Endothelial cell of umbilical vein (primary cell): ENCODE data around the gene HPSE2. TPM values are rescaled to one million over a fixed set of nuclear protein-coding genes. Genes with fewer than 3 reads are reported as not detected.

ENCODE experiments used
- BruUV-seq: library from RNA; stranded (reverse); fragments of 400-500 nt; replicated peaks from 2 replicates; lab custom pipeline; 2021; lab: Mats Ljungman, UMichigan
- CTCF ChIA-PET: fragments of 300-600, 350-600 bp; sonication (Branson Sonifier 250); formaldehyde crosslinking; loops from one replicate; lab custom pipeline; 2021; ENCODE audit warnings: antibody characterized with exemption, inconsistent platforms; lab: Charles Lee
- POLR2A ChIA-PET: fragments of 300-600, 350-600 bp; sonication (Branson Sonifier 250); formaldehyde crosslinking; loops from one replicate; lab custom pipeline; 2021; ENCODE audit warnings: antibody characterized with exemption, inconsistent platforms; lab: Charles Lee
- DNase-seq: peaks from one replicate; pipeline ENCODE4 v3.0.0-alpha.2; 2011; ENCODE audit warnings: low read depth, low spot score
- FAIRE-seq: peaks from 2 replicates; lab custom pipeline; 2011; peaks lifted over from hg19 to GRCh38; lab: Jason Lieb, UNC
- H2AFZ ChIP-seq: 2 replicates; pipeline ENCODE4 v1.6.0; 2012; ENCODE audit warnings: low read depth, low read length, control low read depth, inconsistent platforms
- H3K27ac ChIP-seq: 2 replicates; pipeline ENCODE4 v1.5.1; 2011; ENCODE audit warnings: low read depth, mild to moderate bottlenecking, control low read depth, low read length, moderate library complexity; ENCODE audit not compliant: insufficient read depth
- H3K27me3 ChIP-seq, 2 experiments: 2 replicates each; pipeline versions ENCODE4 v1.6.0 to v1.6.1; 2011; ENCODE audit warnings: low read length in 2 of 2, mixed read lengths in 1 of 2; ENCODE audit not compliant: control insufficient read depth in 2 of 2, insufficient read depth in 2 of 2
- H3K36me3 ChIP-seq, 2 experiments: 2 replicates in 1 of 2; 3 replicates in 1 of 2; pipeline ENCODE4 v1.5.1; 2011; ENCODE audit warnings: low read length in 2 of 2, mild to moderate bottlenecking in 1 of 2, moderate library complexity in 1 of 2; ENCODE audit not compliant: control insufficient read depth in 2 of 2, insufficient read depth in 2 of 2; ENCODE audit errors: extremely low read depth in 1 of 2
- H3K4me1 ChIP-seq: 3 replicates; pipeline ENCODE4 v1.5.1; 2011; ENCODE audit warnings: mild to moderate bottlenecking, low read length; ENCODE audit not compliant: control insufficient read depth, insufficient read depth; ENCODE audit errors: extremely low read depth
- H3K4me2 ChIP-seq: 2 replicates; pipeline ENCODE4 v1.6.1; 2011; ENCODE audit warnings: low read length, control low read depth, mixed read lengths; ENCODE audit not compliant: insufficient read depth
- H3K4me3 ChIP-seq, 3 experiments: fragments of 200-600 bp in 1 of 3; sonication (generic), shearing (Covaris generic) in 1 of 3; replicated peaks in 1 of 3; 2 replicates each; pipeline ENCODE4 v1.5.1; 2011 to 2016; ENCODE audit warnings: control low read depth in 3 of 3, low read length in 3 of 3, mild to moderate bottlenecking in 2 of 3, inconsistent platforms in 1 of 3, low read depth in 1 of 3, moderate library complexity in 1 of 3; ENCODE audit not compliant: insufficient read depth in 1 of 3
- H3K79me2 ChIP-seq: 2 replicates; pipeline ENCODE4 v1.6.0; 2012; ENCODE audit warnings: low read length, inconsistent platforms; ENCODE audit not compliant: control insufficient read depth, insufficient read depth
- H3K9ac ChIP-seq: replicated peaks from 2 replicates; pipeline ENCODE3; 2011; ENCODE audit warnings: low read length, control low read depth; ENCODE audit not compliant: insufficient read depth; ENCODE audit errors: extremely low read depth
- H3K9me1 ChIP-seq: replicated peaks from 3 replicates; pipeline ENCODE4 v1.6.0; 2011; ENCODE audit warnings: mild to moderate bottlenecking, low read length; ENCODE audit not compliant: control insufficient read depth, insufficient read depth; ENCODE audit errors: extremely low read depth
- H3K9me3 ChIP-seq: replicated peaks from 2 replicates; pipeline ENCODE4 v1.5.1; 2012; ENCODE audit warnings: low read length, inconsistent platforms; ENCODE audit not compliant: control insufficient read depth, insufficient read depth
- H4K20me1 ChIP-seq: replicated peaks from 2 replicates; pipeline ENCODE3; 2011; ENCODE audit warnings: mild to moderate bottlenecking, low read length; ENCODE audit not compliant: control insufficient read depth, insufficient read depth; ENCODE audit errors: extremely low read depth
- CTCF ChIP-seq, 2 donors: IDR thresholded peaks; 1 replicate in 1 of 2; 2 replicates in 1 of 2; pipeline ENCODE4 v1.5.1; 2011; ENCODE audit warnings: low read length in 2 of 2, mild to moderate bottlenecking in 2 of 2, moderate library complexity in 2 of 2, control low read depth in 1 of 2, inconsistent platforms in 1 of 2, low read depth in 1 of 2; ENCODE audit not compliant: insufficient read depth in 1 of 2; ENCODE audit errors: extremely low read depth in 1 of 2
- EZH2 ChIP-seq: IDR thresholded peaks from 2 replicates; pipeline ENCODE4 v1.6.1; 2012; ENCODE audit warnings: borderline replicate concordance, low read depth, mild to moderate bottlenecking, moderate library complexity, low read length, inconsistent platforms; ENCODE audit not compliant: severe bottlenecking
- FOS ChIP-seq: IDR thresholded peaks from 2 replicates; pipeline ENCODE4 v1.6.1; 2011; ENCODE audit warnings: mild to moderate bottlenecking, low read length, moderate library complexity, borderline replicate concordance; ENCODE audit not compliant: insufficient read depth
- GATA2 ChIP-seq: IDR thresholded peaks from 2 replicates; pipeline ENCODE4 v1.7.0; 2011; ENCODE audit warnings: low read depth, mild to moderate bottlenecking, moderate library complexity, mixed read lengths, low read length; ENCODE audit not compliant: insufficient read length, insufficient read depth
- JUN ChIP-seq: IDR thresholded peaks from 2 replicates; pipeline ENCODE4 v1.6.1; 2011; ENCODE audit warnings: borderline replicate concordance, low read depth; ENCODE audit not compliant: insufficient read length, insufficient read depth
- MAX ChIP-seq: IDR thresholded peaks from 2 replicates; pipeline ENCODE4 v1.6.1; 2011; ENCODE audit not compliant: insufficient read depth, insufficient read length
- MYC ChIP-seq: IDR thresholded peaks from one replicate; pipeline ENCODE4 v1.6.1; 2011; ENCODE audit warnings: mild to moderate bottlenecking, low read depth, low read length
- POLR2A ChIP-seq: IDR thresholded peaks from 2 replicates; pipeline ENCODE4 v1.6.1; 2012; ENCODE audit warnings: low read depth, mild to moderate bottlenecking, control low read depth, low read length
- POLR2AphosphoS5 ChIP-seq: IDR thresholded peaks from 2 replicates; pipeline ENCODE4 v1.6.1; 2012; ENCODE audit warnings: low read depth, mild to moderate bottlenecking, control low read depth, low read length, moderate library complexity; ENCODE audit not compliant: insufficient read depth
- dilution Hi-C: fragments of 300-500 bp; cut with MboI; formaldehyde crosslinking; loops from one replicate; pipeline ENCODE4 v1.15.0; 2019; ENCODE audit warnings: low sequenced_read_pairs; ENCODE audit not compliant: extremely low pct_ligation_motif_present
- intact Hi-C: fragments of 100-400 bp; cut with micrococcal nuclease; formaldehyde crosslinking; loops from one replicate; pipeline ENCODE4 v1.10.0; 2022
- polyA plus RNA-seq, 4 experiments: library from polyadenylated mRNA; depleted of rRNA in 3 of 4; stranded (reverse) in 3 of 4; unstranded in 1 of 4; fragments of >200 nt; gene quantifications; 2 replicates each; pipeline versions ENCODE4 v1.2.1 to v1.2.3, GENCODE V29; 2011 to 2012; ENCODE audit warnings: missing spikeins in 1 of 4
- total RNA-seq: library from RNA; stranded (reverse); gene quantifications from 2 replicates; pipeline ENCODE4 v1.2.3, GENCODE V29; 2021

The HPSE2 gene
- total and polyA plus RNA-seq, 2 donors (not counting 3 experiments of a cell fraction or from before 2014, with no cell fraction given), result not detected

GRCh38 chr10:98620503-98620902 is 615.1 kb downstream of the HPSE2 start:
- Histone ChIP-seq H3K27ac (no peak overlapping the region), H4K20me1 (no peaks in the 10 kb centered on the region), H3K4me2 (no peak overlapping the region), H3K4me1 (no peaks in the 10 kb centered on the region), H3K79me2 (no peaks in the 10 kb centered on the region), H3K9ac (no peak overlapping the region), H3K36me3 (no peaks in the 10 kb centered on the region), H3K9me1 (no peaks in the 10 kb centered on the region), H3K27me3 (no peaks in the 10 kb centered on the region), H2AFZ (no peak overlapping the region), H3K9me3 (no peaks in the 10 kb centered on the region), H3K4me3 (no peak overlapping the region)
- FAIRE-seq (no peak), DNase-seq (no peak)
- ChIA-PET CTCF (no interaction called here), POLR2A (no interaction called here)
- no TSS peak for BruUV-seq
- no peak for TF ChIP-seq MAX
- no peak for TF ChIP-seq POLR2A
- no peak for TF ChIP-seq MYC
- TF ChIP-seq FOS, result no peak
- TF ChIP-seq CTCF (IDR thresholded peaks at IDR 0.05; ENCODE audit: extremely low read depth in 1 of 2, insufficient read depth in 1 of 2, low read depth in 1 of 2, low read length in 2 of 2), result no peak
- TF ChIP-seq JUN, result no peak
- no peak for TF ChIP-seq EZH2
- TF ChIP-seq GATA2, result no peak
- TF ChIP-seq POLR2AphosphoS5, result no peak
- dilution Hi-C loops (no loop called here), intact Hi-C loops (no loop called here)
